Muscle of leg (tissue), 11 donors: ENCODE results near the gene ATP2C1. TPM values are rescaled to one million over a fixed set of nuclear protein-coding genes. Genes with fewer than 3 reads are reported as not detected.

Source experiments
- DNase-seq: peaks from one replicate; pipeline ENCODE4 v3.0.0; 2013
- H3K27ac ChIP-seq: one replicate; pipeline ENCODE4 v1.5.1; 2013; ENCODE audit warnings: mild to moderate bottlenecking, low read length, control low read depth
- H3K27me3 ChIP-seq: one replicate; pipeline ENCODE4 v1.6.1; 2013; ENCODE audit warnings: low read length; ENCODE audit not compliant: control insufficient read depth, insufficient read depth
- H3K36me3 ChIP-seq: one replicate; pipeline ENCODE4 v1.6.1; 2013; ENCODE audit warnings: low read length; ENCODE audit not compliant: control insufficient read depth, insufficient read depth
- H3K4me1 ChIP-seq: one replicate; pipeline ENCODE4 v1.6.1; 2013; ENCODE audit warnings: low read length; ENCODE audit not compliant: control insufficient read depth, insufficient read depth
- H3K4me3 ChIP-seq: one replicate; pipeline ENCODE4 v1.5.1; 2013; ENCODE audit warnings: low read length, control low read depth
- H3K9me3 ChIP-seq: replicated peaks from 2 replicates; pipeline ENCODE4 v1.6.1; 2013; ENCODE audit warnings: low read depth, low read length; ENCODE audit not compliant: control insufficient read depth
- WGBS: methylation state at CpG from one replicate; pipeline ENCODE4 v1.1.5; 2013; ENCODE audit warnings: missing lambda C conversion rate; ENCODE audit not compliant: insufficient coverage; 5-methylcytosine and 5-hydroxymethylcytosine counted together
- polyA plus RNA-seq, 8 donors: library from polyadenylated mRNA; unstranded; fragments of 120-200 nt; gene quantifications; one replicate each; pipeline versions ENCODE4 v1.2.1 to v1.2.3, GENCODE V29; 2013; ENCODE audit warnings: inconsistent platforms in 1 of 8, low replicate concordance in 1 of 8; ENCODE audit not compliant: insufficient read length in 8 of 8, insufficient read depth in 1 of 8
- total RNA-seq: library from RNA; stranded (reverse); fragments of 120-200 nt; gene quantifications from one replicate; pipeline ENCODE4 v1.2.4, GENCODE V29; 2013

Gene ATP2C1
- total and polyA plus RNA-seq, 9 donors = 46.5 to 92.6 (median 63.0) TPM

DNA sequence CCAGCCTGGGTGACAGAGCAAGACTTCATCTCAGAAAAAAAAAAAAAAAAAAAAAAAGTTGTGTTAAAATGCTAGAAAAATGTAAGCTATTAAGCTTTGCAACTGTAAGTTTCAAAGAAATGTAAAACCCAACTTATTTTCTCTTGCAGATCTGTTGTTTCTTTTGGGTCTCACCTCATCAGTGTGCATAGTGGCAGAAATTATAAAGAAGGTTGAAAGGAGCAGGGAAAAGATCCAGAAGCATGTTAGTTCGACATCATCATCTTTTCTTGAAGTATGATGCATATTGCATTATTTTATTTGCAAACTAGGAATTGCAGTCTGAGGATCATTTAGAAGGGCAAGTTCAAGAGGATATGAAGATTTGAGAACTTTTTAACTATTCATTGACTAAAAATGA lies 107.2 kb downstream of the ATP2C1 start:
- no peak overlapping the region for H3K4me3 ChIP-seq
- DNase-seq = no peak
- H3K27me3 ChIP-seq = no peaks in the 10 kb centered on the region
- H3K9me3 ChIP-seq = no peaks in the 10 kb centered on the region
- no peaks in the 10 kb centered on the region for H3K4me1 ChIP-seq
- H3K27ac ChIP-seq = no peak overlapping the region
- no CpG with 5 or more reads among the region's 1 CpG for WGBS
- H3K36me3 ChIP-seq = peaks cover 9% of the 10 kb centered on the region

- peaks cover 24% of the 10 kb centered on the region for H3K36me3 ChIP-seq
- H3K4me3 ChIP-seq = no peak overlapping the region
- H3K9me3 ChIP-seq = no peaks in the 10 kb centered on the region
- 94% methylated on average over 1 of the region's 1 CpG for WGBS
- no peak overlapping the region for H3K27ac ChIP-seq
- DNase-seq = no peak
- H3K4me1 ChIP-seq = no peaks in the 10 kb centered on the region
- no peaks in the 10 kb centered on the region for H3K27me3 ChIP-seq
Observed at GRCh38 chr3:131004603-131005002, 110.7 kb downstream of the ATP2C1 start.

DNA sequence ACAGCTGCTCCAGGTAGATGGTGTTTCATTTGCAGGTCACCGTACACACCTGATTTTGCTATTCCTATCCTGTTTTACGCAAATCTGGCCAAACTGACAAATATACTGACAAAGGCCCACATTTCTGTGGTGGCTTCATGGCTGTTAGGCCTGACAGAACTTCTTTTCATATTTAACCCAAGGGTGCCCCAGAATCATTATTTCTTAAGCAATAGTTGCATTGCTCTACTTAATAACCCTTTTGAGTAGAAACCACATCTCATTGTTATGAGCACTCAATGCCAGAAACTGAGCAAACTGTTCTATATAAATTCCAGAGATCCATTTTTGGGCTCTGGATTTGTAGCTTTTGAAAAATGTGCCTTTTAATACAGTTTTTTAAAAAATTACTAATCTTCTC lies 113.4 kb downstream of the ATP2C1 start:
- Histone ChIP-seq H3K4me1 (no peaks in the 10 kb centered on the region), H3K9me3 (no peaks in the 10 kb centered on the region), H3K36me3 (peaks cover 29% of the 10 kb centered on the region), H3K4me3 (no peak overlapping the region), H3K27ac (no peak overlapping the region), H3K27me3 (no peaks in the 10 kb centered on the region)
- 100% methylated on average over 1 of the region's 2 CpGs for WGBS
- DNase-seq = no peak

DNA sequence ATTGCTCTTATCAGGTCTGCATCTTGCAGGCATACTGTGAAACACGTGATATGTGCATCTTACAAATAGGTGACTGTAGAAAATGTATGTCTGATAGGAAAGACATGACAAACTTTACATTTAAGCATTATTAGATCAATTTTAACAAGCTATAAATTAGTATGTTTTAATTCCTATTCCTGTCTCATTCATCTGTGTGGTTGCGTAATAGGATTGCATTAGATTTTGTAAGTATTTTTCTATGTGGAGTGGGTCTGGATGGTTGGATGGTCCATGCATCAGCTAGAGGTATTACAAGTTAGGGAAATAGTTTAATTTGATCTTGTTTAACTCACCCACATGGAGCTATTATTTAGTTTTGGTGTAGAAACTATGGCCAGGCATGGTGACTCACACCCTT lies 113.9 kb downstream of the ATP2C1 start:
- H3K36me3 ChIP-seq = peaks cover 31% of the 10 kb centered on the region
- H3K4me3 ChIP-seq = no peak overlapping the region
- whole genome bisulfite sequencing = no CpG with 5 or more reads among the region's 2 CpGs
- H3K27me3 ChIP-seq = no peaks in the 10 kb centered on the region
- H3K9me3 ChIP-seq = no peaks in the 10 kb centered on the region
- no peak for DNase-seq
- H3K4me1 ChIP-seq = no peaks in the 10 kb centered on the region
- H3K27ac ChIP-seq = no peak overlapping the region

DNA sequence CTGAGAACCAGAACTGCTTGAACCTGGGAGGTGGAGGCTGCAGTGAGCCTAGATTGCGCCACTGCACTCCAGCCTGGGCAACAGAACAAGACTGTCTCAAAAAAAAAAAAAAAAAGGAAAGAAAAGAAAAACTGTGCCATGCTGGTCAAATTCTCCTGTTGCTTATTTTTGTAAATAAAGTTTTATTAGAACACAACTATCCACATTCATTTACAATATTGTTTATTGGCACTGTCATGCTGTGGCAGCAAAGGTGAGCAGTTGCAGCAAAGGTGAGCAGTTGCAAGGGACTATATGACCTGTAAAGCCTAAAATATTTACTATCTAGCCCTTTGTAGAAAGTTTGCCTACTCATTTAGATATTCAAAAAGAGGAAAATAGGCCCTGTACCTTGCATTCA lies 114.4 kb downstream of the ATP2C1 start:
- H3K36me3 ChIP-seq = peaks cover 33% of the 10 kb centered on the region
- no CpG with 5 or more reads among the region's 1 CpG for WGBS
- no peak overlapping the region for H3K4me3 ChIP-seq
- H3K27ac ChIP-seq = no peak overlapping the region
- no peaks in the 10 kb centered on the region for H3K27me3 ChIP-seq
- H3K9me3 ChIP-seq = no peaks in the 10 kb centered on the region
- H3K4me1 ChIP-seq = no peaks in the 10 kb centered on the region
- no peak for DNase-seq

- Histone ChIP-seq H3K4me1 (no peaks in the 10 kb centered on the region), H3K27ac (no peak overlapping the region), H3K36me3 (peaks cover 38% of the 10 kb centered on the region), H3K27me3 (no peaks in the 10 kb centered on the region), H3K9me3 (no peaks in the 10 kb centered on the region), H3K4me3 (no peak overlapping the region)
- no CpG with 5 or more reads among the region's 1 CpG for WGBS
- DNase-seq = no peak
Observed at GRCh38 chr3:131009698-131010097, 115.8 kb downstream of the ATP2C1 start.

DNA sequence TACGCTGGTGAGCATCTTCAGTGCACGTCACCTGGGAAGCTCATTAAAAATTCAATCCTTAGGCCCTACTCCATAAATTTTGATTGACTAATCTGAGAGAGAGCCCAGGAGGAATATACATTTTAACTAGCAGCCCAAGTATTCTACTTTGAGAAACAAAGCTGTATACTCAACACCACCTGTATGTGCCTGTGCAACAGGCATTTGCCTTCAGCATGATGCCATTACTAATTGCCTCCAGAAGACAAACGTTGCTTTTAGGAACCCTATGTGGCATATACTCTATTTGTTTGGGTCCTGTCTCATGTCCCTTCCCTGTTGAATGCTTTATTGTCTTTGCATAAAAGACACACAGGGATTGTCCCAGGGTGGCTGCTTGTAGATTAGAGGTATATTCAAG lies 125.1 kb downstream of the ATP2C1 start:
- Histone ChIP-seq H3K4me1 (peaks cover 2% of the 10 kb centered on the region), H3K4me3 (no peak overlapping the region), H3K9me3 (no peaks in the 10 kb centered on the region), H3K36me3 (peaks cover 30% of the 10 kb centered on the region), H3K27ac (no peak overlapping the region), H3K27me3 (no peaks in the 10 kb centered on the region)
- no CpG with 5 or more reads among the region's 3 CpGs for WGBS
- no peak for DNase-seq

DNA sequence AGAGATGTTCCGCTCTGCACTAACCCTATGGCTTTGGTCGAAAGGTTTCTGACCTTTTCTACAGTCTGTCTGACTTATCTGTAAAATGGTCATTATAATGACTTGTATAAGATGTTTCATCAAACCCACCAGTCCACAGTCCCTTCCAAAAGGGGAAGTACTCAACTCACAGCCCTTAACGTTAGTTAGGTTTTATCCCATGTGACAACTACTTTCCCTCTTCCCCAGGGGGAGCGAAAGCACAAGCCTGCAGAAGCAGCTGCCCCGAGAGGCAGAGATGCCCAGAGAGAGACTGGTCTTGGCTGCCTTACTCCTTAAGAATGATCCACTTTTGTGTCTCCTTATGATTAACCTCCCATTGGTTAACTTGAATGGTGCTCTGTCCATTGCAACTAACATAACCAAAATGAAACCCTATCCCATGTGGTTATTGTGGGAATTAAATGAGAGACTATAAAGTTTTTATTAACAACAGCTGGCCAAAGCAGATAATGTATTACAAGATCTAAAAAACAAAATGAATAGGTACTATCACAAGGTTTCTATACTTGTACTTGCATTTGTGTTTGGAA lies 126.3 kb downstream of the ATP2C1 start:
- peak; percentile 39 for DNase-seq
- WGBS = no CpG with 5 or more reads among the region's 5 CpGs
- no peak overlapping the region for H3K27ac ChIP-seq
- no peak overlapping the region for H3K4me3 ChIP-seq
- H3K9me3 ChIP-seq = no peaks in the 10 kb centered on the region
- peaks cover 31% of the 10 kb centered on the region for H3K36me3 ChIP-seq
- H3K27me3 ChIP-seq = no peaks in the 10 kb centered on the region
- peaks cover 2% of the 10 kb centered on the region for H3K4me1 ChIP-seq

DNA sequence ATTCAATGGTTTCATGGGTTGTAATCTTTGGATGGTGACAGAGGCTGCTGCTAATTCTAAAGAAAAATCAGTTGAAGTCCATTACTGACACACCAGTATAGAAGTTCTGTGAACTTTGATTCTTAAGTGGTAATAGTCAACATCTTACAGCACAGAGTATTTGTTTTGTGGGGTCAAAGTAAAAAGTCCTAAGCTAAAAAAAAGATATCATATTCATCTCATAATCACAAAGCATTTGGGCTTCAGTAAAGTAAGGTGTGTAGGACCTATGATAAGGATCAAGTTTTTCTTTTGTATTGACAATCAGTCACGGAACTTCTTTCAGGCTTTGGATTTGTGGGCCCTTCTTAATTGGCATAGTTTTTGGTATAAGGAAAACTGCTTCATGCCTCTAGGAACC lies 131.7 kb downstream of the ATP2C1 start:
- H3K27me3 ChIP-seq = no peaks in the 10 kb centered on the region
- H3K4me3 ChIP-seq = no peak overlapping the region
- no peaks in the 10 kb centered on the region for H3K9me3 ChIP-seq
- no CpG with 5 or more reads among the region's 1 CpG for WGBS
- no peak overlapping the region for H3K27ac ChIP-seq
- H3K36me3 ChIP-seq = peaks cover 17% of the 10 kb centered on the region
- no peak for DNase-seq
- H3K4me1 ChIP-seq = peaks cover 7% of the 10 kb centered on the region

DNA sequence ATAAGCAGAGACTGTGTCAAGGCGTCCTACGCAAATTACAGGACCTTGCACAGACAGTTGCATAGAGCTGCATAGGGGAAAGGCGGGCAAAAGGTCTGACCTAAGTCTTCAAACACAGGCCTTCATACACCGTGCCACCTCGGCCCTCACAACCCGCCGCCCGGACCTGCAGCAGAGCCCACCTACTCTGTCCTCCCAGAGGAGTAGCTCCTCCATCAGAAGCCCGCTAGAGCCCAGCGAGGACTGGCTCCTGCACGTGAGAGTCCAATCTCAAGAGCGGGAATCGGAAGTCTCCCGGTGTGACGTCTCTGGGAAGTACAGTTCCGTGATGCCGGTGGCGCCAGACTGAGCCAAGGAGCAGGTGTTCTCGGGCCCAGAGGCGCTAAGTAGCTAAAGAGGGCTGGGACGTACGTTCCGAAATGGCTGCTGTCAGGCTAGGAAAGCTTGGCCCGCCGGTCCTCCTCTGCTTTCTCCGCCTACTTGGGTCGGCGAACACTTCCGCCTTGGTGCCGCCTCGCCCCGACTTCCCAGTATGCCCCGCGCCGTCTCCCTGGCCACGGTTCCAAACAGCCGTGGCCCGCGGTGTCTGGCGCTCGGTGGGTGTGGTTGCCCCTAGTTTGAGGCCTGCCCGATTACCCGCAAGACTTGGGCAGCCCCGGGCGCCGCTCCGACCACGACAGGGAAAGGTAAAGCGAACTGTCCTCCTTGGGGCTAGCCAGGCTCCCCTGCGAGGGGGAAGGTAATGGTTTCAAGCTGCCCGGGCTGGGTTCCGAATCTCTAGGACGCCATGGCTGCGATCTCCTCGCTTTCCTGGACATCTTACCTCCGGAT lies 132.7 kb downstream of the ATP2C1 start, which contains the start of the genes ASTE1 and NEK11:
Gene ASTE1, minus strand, starts transcription at position 505 of the 831 bp plus-strand sequence. CDS start 1,519 bp downstream, outside the sequence.
Gene NEK11, plus strand, starts transcription at position 557 of the 831 bp plus-strand sequence. CDS start 2,832 bp downstream, outside the sequence.
- H3K9me3 ChIP-seq = no peaks in the 10 kb centered on the region
- no peaks in the 10 kb centered on the region for H3K27me3 ChIP-seq
- peak within 1 kb of the TSS; percentile 81 for H3K4me3 ChIP-seq
- DNase-seq = peak; percentile 95
- H3K4me1 ChIP-seq = peaks cover 7% of the 10 kb centered on the region
- peak within 1 kb of the TSS; percentile 84 for H3K27ac ChIP-seq
- under 1% methylated on average over 49 of the region's 56 CpGs for WGBS
- H3K36me3 ChIP-seq = peaks cover 18% of the 10 kb centered on the region
